HG03045 (cell line): ENCODE results near the gene ZNF609.
A peak's percentile ranks its signal among the peaks of the same experiment; 100 is the strongest.

ENCODE experiments used
- ATAC-seq: cut with Tn5 transposase; IDR thresholded peaks from one replicate; pipeline ENCODE4 v1.9.1; 2021; ENCODE audit warnings: mild to moderate bottlenecking, moderate library complexity; ENCODE audit not compliant: unreplicated experiment

Gene ZNF609

DNA sequence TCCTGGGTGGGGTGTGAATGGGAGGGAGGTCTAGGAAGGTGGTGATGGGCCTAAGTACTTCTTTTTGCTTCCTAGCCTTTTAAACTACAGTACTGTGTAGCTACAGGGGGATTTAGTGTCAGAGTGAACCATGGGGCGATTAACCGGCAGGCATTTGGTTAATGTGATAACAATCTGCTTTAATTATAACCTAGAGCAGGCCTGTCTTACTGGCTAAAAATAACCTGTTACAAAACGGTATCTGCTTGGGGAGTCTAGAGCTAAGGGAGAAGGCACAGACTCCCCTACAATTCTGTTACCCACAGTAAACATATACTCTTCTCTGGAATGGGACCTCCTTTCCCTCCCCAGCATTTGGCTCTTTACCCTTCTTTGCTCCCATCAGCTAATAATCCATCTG, 229.6 kb downstream of the ZNF609 start:
- no peak for ATAC-seq

DNA sequence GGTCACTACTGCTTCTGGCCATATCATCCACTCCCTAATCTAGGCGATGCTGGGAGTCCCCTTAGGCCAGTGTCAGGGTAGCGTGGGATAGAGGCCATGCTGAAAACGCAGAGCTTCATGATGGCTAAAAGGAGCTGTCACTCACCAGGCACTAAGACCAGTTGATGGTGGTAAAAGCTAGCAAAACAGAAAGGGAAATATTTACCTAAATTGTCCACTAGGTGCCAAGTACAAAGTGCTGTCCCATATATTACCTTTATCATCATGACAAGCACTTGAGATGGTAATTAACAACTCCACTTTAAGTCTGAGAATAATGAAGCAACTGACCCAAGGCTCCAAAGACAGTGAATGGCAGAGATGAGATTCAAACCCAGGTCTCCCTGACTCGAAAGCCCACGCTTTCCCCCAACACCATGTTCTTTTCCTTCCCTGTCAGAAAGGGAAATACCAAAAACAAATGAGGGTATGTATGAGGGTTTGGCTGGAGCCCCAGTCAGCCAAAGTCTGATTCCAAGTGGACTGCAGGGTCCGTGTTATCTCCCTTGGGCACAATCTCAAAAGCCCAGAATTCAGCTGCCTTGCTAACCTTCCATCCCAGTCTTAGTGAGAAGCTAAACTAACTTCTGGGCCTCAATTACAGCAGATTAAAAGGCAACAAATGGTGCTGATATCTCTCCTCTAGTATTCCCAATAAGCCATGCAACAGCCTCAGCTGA, 230.4 kb downstream of the ZNF609 start:
- ATAC-seq, result no peak

DNA sequence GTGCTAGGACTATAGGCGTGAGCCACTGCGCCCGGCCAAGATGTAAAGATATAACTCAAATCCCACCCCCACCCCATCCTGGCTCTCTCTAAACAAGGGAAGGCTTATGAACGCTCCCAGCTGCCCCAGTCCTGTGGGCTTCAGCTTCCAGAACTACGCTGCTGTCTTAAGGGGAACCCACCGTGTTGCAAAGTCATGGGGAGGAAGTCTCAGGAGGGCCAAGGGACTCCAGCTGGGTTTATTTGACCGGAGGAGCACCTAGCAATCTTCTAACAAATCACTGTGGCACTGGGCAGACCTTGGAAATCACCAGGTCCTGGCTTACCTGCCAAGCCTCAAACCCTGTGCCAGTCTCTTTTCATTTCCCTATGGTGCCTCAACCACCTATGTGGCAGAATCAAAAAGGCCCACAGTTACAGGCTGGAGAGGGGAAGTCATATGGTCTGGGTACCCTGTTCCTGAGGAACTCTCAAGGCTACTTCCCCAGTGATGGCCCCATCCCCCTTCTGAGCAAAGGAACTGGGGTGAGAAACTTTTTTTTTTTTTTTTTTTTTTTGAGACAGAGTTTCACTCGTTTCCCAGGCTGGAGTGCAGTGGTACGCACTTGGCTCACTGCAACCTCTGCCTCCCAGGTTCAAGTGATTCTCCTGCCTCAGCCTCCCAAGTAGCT, 231.7 kb downstream of the ZNF609 start:
- no peak for ATAC-seq

DNA sequence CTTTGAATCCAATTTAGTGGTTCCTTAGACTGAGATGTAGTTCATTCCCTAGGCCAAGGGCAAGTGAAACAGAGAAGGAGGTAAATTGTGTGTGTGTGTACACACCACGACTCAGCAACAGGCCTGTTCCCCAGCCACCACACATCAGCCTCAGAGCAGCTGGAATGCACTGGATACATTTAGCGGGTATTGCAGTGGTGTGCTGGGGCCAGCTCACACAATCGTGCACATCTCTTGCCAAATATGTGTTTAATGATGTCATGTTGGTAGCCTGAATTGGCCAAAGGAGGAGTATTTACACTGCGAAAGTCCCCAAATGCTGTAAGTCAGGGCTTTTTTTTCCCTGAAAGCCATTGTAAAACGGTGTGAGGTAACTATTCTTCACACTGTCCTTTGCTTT, 232.8 kb downstream of the ZNF609 start:
- no peak for ATAC-seq

DNA sequence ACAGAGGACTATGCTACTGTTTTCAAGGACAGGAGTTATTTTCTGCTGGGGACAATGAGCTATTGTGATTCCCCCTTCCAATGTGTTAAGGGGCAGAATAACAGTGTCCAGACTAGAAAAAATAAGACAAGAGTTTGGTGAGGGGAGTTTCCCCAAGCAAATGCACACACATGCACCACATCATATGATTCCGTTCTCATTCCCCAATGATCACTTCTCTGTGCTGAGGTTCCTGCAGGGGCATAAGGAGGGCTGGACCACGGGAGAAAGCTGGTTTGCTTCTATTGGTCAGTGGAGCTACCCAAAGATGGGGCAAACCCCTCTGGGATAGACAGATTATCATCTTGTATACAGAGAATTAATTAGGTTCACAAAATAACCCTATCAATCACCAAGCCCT, 234.4 kb downstream of the ZNF609 start:
- no peak for ATAC-seq

DNA sequence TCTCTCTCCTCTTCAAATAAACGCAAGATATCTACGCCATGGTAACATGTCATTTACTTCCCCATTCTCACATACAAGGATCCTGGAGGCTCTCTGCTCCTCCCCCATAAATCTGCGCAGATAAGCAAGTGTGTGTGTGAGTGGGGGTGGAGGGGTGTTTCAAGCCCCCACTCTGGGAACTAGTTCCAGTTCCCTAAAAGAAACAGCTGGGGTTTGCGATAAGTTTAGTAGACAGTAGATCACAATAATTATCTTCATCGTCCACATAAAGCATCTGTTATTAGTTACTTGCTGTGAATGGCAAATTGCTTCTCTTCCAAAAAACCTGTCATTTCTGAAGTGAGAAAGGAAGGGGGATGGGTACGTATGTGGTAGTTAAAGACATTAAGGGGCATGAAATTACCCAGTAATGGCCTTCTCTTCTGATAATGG, 235.2 kb downstream of the ZNF609 start:
- no peak for ATAC-seq

DNA sequence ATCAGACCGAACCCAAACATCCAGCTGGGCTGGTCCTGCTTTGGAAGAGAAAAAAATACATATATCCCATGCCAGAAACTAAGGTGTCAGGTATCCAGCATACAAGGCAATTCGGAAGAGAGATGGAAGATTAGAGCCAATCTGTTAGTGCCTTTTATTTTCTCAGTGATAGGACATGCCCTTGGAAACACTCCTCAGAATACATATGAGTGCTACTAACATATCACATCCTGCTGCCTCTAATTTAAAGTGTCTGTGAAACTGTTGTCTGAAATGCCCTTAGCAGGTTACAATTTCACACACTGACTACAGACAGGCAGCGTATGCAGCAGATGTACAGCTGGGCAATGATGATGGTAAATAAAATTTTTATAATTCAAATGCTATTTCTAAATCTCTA, 236.1 kb downstream of the ZNF609 start:
- ATAC-seq, result no peak

DNA sequence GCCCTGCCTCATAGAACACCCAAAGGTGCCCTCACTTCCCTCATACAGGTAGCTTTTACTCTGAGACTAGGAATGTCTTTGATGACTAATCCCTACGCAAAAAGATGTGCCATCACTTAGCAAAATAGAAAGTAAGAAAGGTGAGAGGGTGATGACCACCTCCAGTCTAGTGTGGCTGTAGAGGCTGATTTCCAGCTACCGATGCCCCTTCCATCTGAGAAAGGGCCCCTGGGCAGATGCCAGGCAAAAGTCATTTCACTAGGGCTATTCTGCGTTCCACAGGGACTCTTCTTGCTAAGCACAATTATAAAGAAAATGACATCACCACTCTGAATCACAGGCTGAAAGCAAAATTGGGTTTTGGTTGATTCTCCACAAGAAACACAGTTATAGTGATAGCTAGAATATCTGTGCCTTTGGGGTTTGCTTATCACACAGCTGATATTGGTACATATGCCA, 237.6 kb downstream of the ZNF609 start:
- no peak for ATAC-seq

DNA sequence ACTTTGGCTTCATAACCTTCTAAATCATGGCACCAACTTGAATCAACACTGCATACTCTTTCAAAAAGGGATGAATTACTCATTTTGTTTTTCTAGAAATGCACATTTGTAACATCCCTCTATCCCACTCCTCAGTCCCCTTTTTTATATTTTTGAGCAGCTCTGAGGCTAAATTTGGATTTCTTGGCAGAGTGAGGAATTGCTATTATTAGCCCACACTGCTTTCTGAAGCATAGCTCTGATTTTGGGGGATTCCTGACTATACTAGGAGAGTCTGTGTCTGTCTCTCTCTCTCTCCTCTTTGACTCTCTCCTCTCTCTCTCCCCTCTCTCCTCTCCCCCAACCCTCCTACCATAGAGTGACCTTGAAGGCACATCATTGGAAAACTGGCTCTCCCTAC, 238.4 kb downstream of the ZNF609 start:
- no peak for ATAC-seq

DNA sequence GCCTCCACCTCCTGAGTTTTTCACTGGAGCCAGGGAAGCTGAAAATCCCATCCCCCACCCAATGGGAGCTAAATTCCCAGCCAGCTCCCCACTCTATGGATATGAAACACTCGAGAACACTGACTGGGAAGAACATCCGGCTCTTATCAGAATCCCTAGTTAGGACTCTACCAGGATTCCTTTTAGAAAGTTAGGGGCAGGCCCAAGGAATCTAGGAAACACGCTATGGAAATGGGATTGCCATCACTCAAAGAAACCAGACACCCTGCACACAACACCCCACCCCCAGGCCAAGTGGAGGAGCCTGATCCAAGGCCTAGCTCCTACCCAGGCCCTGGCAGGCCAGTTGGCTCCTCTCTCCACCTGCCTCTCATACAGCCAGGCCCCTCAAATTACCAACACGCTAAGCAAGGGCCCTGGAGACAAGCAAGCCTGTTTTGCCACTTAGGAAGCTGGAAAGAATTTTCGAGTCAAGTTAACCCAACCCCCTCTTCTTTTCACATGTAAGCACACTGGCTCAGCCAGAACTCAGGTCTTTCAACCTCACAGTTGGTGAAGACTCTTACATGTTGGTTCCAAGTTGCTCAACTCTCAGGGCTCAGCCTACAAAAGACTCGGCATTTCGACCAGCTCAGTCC, 239.5 kb downstream of the ZNF609 start:
- ATAC-seq, result no peak

DNA sequence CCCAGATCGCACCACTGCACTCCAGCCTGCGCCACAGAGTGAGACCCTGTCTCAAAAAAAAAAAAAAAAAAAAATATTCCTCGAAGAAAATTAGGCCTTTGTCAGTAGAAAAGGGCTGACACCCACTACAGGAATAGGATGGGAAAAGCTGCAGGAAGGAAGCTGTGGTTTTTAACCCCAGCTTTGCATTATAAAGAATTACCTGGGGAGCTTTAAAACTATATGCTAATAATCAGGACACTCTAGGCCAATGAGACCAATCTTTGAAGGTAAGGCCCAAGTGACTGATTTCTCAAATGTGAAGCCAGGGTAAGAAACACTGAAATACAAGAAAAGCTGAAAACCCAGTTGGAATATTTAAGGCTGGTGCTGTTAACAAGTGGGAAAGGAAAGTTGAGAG, 240.7 kb downstream of the ZNF609 start:
- no peak for ATAC-seq

DNA sequence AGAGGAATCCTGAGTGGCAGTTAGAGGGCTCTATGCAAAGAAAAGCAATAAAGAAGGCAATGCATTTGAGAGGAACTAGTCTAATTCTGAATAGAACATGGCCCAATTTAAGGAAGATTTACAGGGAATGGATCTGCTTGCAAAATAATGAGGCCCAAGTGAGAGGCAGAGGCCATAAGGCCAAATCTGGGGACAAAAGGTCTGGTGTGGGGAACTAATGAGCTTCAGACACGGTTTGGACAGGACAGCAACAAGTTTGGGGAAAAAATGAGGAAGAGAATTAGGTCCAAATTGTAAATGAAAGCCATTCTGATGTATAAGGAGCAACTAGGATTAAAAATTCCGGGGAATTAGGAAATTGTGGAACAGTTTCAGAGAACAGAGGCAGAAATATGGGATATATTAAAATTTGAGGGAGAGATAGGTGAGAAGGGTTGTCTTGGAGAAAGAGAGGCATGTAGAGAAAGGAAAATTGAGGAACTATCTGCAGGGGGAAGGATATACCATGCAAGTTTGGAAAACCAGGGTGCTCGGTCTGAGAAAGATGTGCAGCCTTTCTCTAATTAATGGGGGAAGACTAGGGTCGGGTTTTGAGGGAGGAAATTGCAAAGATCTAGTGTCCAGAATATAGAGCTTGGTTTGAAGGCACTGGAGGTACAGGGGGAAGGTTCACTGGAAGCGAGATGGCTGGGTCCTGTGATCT, 241.3 kb downstream of the ZNF609 start:
- no peak for ATAC-seq

DNA sequence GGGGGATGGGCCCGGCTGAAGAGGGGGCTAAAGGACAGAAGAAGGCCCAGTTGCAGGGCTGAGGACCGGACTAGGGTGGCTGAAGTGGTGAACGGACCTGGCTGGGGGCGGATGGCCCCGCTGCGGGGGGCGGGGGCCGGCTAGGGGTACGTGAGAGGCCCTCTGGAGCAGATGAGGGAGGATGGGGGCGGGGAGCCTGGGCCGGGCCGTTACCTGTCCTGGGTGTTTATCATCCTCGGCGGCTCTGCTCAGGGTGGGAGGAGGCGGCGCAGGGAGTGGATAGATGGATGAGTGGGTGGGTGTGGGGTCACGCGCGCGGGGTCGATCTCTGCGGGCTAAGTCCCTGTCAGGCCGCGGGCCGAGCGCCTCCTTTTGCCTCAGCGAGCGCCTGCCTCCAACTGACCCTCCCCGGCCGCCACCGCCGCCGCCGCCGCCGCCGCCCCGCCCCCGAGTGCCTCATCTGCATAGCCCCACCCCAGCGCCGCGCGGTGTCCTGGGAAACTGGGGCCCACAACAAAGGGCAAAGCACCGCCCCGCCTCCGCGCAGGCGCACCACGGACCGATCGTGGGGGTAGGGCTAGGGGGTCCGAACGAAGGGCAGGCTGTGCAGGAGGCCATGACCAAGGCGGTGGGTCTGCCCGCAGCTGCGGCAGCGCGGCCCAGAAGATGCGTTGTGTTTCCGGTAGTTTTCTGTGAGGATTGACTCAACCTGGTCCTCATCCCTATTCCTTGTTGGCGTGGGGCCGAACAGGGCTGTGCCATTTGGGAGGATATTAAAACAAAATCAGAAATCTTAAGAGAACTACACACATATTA, 242.6 kb downstream of the ZNF609 start:
- ATAC-seq, result peak; percentile 89

DNA sequence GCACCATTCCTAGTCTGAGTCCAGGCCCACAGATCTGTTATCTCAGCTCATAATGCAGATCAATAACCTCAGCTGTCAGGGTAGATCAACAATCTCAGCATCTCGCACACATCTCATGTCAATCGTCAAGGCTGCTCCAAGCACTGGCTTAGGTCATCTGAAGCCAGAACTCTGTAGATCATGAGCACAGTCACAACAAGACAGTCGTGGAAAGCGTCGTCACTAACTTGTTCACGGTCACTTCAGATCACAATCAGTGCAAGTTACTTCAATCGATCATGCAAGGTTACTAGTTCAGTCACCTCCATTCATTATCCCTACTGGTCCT, 243.2 kb downstream of the ZNF609 start:
- ATAC-seq, result no peak

DNA sequence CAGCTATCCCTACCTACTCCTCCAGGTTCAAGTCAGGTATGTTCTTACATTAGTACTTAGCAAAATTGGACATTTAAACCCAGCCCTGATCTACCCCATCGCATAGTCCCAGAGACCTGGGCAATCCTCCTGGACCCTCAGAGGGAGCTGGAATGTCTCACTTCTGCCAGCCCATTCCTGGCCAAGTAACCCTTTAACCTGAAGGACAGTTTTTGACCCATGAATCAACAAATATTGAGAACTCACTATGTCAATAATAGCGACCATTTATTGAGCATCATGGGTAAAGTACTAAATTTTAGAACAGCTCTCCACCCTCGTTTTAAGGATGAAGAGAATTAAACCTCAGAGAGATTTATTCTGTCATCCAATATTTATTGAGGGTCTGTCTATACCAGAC, 244.6 kb downstream of the ZNF609 start:
- no peak for ATAC-seq

DNA sequence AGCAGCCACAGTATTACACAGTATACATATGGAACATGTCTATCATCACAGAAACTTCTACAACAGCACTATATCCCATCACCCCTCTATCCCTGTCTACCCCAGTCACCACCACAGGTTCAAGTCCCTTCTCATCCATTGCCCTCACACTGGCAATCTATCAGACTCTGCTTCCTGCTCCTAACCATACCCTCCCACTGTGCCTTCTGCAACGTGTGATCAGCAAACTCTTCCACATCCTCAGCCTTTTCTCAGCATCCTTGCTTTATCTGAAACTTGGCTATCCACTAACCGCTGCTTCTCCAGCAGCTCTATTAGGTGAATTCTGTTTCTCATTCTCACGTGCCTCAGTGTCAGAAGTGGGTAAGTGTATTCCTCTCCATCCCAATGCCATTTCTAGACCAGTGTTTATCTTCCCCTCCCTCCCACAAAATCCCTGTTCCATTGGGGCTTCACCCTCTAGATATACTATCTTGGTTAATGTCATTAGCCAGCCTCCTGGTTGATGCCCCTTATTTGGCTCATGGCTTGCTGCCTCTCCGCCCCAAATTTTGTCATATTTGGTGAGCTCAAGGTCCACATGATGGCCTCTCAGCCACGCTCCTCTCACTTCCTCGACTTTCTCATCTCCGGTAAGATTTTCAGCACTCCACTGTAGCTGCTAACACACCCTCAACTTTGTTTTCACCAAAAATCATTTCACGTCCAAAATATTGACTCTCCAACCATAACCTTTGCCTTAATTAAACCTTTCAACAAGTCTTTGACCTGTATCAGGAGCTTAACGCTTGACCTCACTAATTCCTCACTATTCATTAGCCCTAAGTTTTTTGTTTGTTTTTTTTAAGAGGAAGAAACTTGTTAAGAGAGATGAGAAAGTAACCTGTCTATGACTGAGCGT, 245.9 kb downstream of the ZNF609 start:
- no peak for ATAC-seq

DNA sequence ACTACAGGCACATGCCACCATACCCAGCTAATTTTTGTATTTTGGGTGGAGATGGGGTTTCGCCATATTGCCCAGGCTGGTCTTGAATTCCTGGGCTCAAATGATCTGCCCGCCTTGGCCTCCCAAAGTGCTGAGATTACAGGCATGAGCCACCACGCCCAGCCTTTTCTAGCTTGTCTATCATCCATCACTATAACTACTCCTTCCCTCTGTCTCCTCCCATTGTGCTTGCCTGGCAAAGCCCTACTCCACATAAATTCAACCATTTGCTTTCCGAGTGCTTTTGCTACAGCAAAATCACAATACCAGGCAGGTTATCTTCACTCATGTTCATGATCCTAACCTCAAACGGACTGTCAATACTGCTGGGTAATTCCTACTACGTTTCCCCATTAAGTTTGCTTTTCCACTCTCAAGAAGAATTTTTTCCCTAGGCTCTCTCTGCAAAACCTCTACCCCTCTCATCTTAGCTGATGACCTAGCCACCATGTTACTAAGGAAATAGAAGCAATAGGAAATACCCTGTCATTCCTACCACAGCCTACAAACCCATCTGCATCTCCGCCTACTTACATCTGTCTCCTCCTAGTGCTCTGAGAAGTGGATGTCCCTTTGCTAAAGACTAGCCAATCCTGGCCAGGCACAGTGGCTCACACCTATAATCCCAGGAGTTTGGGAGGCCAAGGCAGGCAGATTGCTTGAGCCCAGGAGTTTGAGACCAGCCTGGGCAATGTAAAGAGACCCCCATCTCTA, 250.5 kb downstream of the ZNF609 start:
- ATAC-seq, result no peak

DNA sequence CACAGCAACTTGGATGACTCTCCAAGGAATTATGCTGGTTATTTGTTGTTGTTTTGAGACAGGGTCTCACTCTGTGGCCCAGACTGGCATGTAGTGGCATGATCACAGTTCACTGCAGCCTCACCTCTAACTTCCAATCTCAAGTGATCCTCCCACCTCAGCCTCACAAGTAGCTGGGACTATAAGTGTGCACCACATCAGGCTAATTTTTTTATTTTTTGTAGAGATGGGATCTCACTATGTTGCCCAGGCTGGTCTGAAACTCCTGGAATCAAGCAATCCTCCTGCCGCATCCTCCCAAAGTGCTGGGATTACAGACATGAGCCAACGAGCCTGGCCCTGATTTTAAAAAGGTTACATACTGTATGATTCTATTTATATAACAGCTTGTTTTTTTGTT, 252.0 kb downstream of the ZNF609 start:
- ATAC-seq, result no peak

DNA sequence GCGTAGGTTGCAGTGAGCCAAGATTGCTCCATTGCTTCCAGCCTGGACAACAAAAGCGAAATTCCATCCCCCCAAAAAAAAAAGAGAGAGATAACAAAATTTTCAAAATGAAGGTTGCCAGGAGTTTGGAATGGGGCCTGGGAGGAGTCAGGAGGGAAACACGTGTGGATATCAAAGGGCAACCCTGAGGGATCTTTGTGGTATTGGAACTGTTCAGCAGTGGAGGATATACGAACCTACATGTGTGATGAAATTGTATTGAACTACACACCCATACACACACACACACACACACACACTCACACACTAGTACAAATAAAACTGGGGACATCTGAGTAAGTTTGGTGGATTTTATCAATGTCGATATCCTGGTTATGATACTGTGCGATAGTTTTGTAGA, 253.2 kb downstream of the ZNF609 start:
- no peak for ATAC-seq
